ENCODE results near the gene NFATC3.

- TF ChIP-seq, protein P1, sequence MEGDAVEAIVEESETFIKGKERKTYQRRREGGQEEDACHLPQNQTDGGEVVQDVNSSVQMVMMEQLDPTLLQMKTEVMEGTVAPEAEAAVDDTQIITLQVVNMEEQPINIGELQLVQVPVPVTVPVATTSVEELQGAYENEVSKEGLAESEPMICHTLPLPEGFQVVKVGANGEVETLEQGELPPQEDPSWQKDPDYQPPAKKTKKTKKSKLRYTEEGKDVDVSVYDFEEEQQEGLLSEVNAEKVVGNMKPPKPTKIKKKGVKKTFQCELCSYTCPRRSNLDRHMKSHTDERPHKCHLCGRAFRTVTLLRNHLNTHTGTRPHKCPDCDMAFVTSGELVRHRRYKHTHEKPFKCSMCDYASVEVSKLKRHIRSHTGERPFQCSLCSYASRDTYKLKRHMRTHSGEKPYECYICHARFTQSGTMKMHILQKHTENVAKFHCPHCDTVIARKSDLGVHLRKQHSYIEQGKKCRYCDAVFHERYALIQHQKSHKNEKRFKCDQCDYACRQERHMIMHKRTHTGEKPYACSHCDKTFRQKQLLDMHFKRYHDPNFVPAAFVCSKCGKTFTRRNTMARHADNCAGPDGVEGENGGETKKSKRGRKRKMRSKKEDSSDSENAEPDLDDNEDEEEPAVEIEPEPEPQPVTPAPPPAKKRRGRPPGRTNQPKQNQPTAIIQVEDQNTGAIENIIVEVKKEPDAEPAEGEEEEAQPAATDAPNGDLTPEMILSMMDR (IDR thresholded peaks at IDR 0.05): no peak
- TF ChIP-seq EP300 (IDR thresholded peaks at IDR 0.05) (no peak), POLR2A (IDR thresholded peaks at IDR 0.05) (no peak)
Observed at GRCh38 chr16:68232335-68232734, 147.2 kb downstream of the NFATC3 start.
